ENCODE measurements around the gene ELFN1. TPM values are rescaled to one million over a fixed set of nuclear protein-coding genes. Genes with fewer than 3 reads are reported as not detected.

ELFN1 gene
- total RNA-seq, 1 donor from 2014 or later = 19.7 TPM

GRCh38 chr7:1725766-1726630, 55.9 kb downstream of the ELFN1 start:
- FAIRE-seq = no peak
- Histone ChIP-seq H3K9me3 (ENCODE audit: insufficient read depth, low read depth, low read length) (peaks cover 9% of the 10 kb centered on the region), H3K79me2 (ENCODE audit: insufficient read depth, low read length) (no peaks in the 10 kb centered on the region), H3K4me2 (ENCODE audit: low read length) (no peak overlapping the region), H3K4me3 (ENCODE audit: insufficient read depth, low read depth, low read length) (no peak overlapping the region), H2AFZ (ENCODE audit: low read depth, low read length) (no peak overlapping the region), H3K9ac (ENCODE audit: low read length) (no peak overlapping the region), H3K36me3 (ENCODE audit: insufficient read depth, low read length) (no peaks in the 10 kb centered on the region), H3K27ac (ENCODE audit: low read depth, low read length) (no peak overlapping the region), H3K4me1 (ENCODE audit: insufficient read depth, low read length) (no peaks in the 10 kb centered on the region), H4K20me1 (ENCODE audit: insufficient read depth, low read length) (no peaks in the 10 kb centered on the region), H3K27me3 (ENCODE audit: insufficient read depth, low read length) (no peaks in the 10 kb centered on the region)
- H3K9me3 Mint-ChIP-seq (ENCODE audit: unreplicated experiment) = peaks cover 9% of the 10 kb centered on the region
- H3K27me3 Mint-ChIP-seq (ENCODE audit: low read depth, unreplicated experiment) = peaks cover 11% of the 10 kb centered on the region
- H3K4me3 Mint-ChIP-seq (ENCODE audit: unreplicated experiment) = no peak overlapping the region
- H3K36me3 Mint-ChIP-seq (ENCODE audit: low read depth, unreplicated experiment) = peaks cover 26% of the 10 kb centered on the region
- no peak for TF ChIP-seq CTCF (IDR thresholded peaks at IDR 0.05; ENCODE audit: insufficient read depth, low read depth, low read length)
- no peak for TF ChIP-seq EZH2 (IDR thresholded peaks at IDR 0.05; ENCODE audit: insufficient read depth, low read length)
- H3K4me1 Mint-ChIP-seq (ENCODE audit: low read depth, unreplicated experiment) = peaks cover 2% of the 10 kb centered on the region
- H3K27ac Mint-ChIP-seq (ENCODE audit: unreplicated experiment) = no peak overlapping the region
- no peak for DNase-seq (ENCODE audit: low read depth)

- H3K4me3 ChIP-seq (ENCODE audit: insufficient read depth, low read depth, low read length) = no peak overlapping the region
- H3K4me1 Mint-ChIP-seq (ENCODE audit: low read depth, unreplicated experiment) = no peaks in the 10 kb centered on the region
- DNase-seq (ENCODE audit: low read depth) (no peak), FAIRE-seq (no peak)
- no peaks in the 10 kb centered on the region for H3K79me2 ChIP-seq (ENCODE audit: insufficient read depth, low read length)
- H2AFZ ChIP-seq (ENCODE audit: low read depth, low read length) = no peak overlapping the region
- TF ChIP-seq CTCF (IDR thresholded peaks at IDR 0.05; ENCODE audit: insufficient read depth, low read depth, low read length) (no peak), EZH2 (IDR thresholded peaks at IDR 0.05; ENCODE audit: insufficient read depth, low read length) (no peak)
- no peak overlapping the region for H3K4me3 Mint-ChIP-seq (ENCODE audit: unreplicated experiment)
- peaks cover 11% of the 10 kb centered on the region for H3K27me3 Mint-ChIP-seq (ENCODE audit: low read depth, unreplicated experiment)
- H4K20me1 ChIP-seq (ENCODE audit: insufficient read depth, low read length) = no peaks in the 10 kb centered on the region
- H3K4me1 ChIP-seq (ENCODE audit: insufficient read depth, low read length) = no peaks in the 10 kb centered on the region
- peaks cover 26% of the 10 kb centered on the region for H3K36me3 Mint-ChIP-seq (ENCODE audit: low read depth, unreplicated experiment)
- no peak overlapping the region for H3K27ac Mint-ChIP-seq (ENCODE audit: unreplicated experiment)
- H3K9ac ChIP-seq (ENCODE audit: low read length) = no peak overlapping the region
- no peak overlapping the region for H3K4me2 ChIP-seq (ENCODE audit: low read length)
- no peaks in the 10 kb centered on the region for H3K27me3 ChIP-seq (ENCODE audit: insufficient read depth, low read length)
- H3K36me3 ChIP-seq (ENCODE audit: insufficient read depth, low read length) = no peaks in the 10 kb centered on the region
- H3K9me3 ChIP-seq (ENCODE audit: insufficient read depth, low read depth, low read length) = peaks cover 9% of the 10 kb centered on the region
- no peak overlapping the region for H3K27ac ChIP-seq (ENCODE audit: low read depth, low read length)
- peaks cover 9% of the 10 kb centered on the region for H3K9me3 Mint-ChIP-seq (ENCODE audit: unreplicated experiment)
Measured at GRCh38 chr7:1727079-1727478, 57.0 kb downstream of the ELFN1 start.

Data from astrocyte (in vitro differentiated cells and primary cell).